GM18909 (cell line): ENCODE measurements around the gene PERM1.

ENCODE experiments used
- ATAC-seq: cut with Tn5 transposase; IDR thresholded peaks from one replicate; pipeline ENCODE4 v1.9.1; 2021; ENCODE audit warnings: mild to moderate bottlenecking; ENCODE audit not compliant: unreplicated experiment, poor library complexity

PERM1 gene

DNA sequence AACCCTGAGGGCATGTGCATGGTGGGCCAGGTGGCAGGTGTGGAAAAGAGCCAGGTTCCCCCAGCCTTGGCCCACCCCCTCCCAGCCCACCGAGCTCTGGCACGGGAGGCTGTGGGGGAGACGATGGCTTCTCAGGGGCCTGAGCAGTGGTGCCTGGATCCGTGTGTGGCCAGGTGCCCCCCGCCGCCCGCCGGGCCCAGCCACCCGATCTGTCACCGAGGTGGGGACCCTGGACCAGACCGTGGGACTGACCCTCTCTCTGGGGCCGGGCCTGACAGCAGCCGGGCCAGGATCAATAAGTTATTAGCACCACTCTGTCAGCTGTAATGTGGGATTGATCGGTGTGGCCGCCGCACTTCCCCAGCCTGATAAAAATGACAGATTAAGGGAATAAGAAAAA lies 44.4 kb downstream of the PERM1 start:
- ATAC-seq, result no peak

DNA sequence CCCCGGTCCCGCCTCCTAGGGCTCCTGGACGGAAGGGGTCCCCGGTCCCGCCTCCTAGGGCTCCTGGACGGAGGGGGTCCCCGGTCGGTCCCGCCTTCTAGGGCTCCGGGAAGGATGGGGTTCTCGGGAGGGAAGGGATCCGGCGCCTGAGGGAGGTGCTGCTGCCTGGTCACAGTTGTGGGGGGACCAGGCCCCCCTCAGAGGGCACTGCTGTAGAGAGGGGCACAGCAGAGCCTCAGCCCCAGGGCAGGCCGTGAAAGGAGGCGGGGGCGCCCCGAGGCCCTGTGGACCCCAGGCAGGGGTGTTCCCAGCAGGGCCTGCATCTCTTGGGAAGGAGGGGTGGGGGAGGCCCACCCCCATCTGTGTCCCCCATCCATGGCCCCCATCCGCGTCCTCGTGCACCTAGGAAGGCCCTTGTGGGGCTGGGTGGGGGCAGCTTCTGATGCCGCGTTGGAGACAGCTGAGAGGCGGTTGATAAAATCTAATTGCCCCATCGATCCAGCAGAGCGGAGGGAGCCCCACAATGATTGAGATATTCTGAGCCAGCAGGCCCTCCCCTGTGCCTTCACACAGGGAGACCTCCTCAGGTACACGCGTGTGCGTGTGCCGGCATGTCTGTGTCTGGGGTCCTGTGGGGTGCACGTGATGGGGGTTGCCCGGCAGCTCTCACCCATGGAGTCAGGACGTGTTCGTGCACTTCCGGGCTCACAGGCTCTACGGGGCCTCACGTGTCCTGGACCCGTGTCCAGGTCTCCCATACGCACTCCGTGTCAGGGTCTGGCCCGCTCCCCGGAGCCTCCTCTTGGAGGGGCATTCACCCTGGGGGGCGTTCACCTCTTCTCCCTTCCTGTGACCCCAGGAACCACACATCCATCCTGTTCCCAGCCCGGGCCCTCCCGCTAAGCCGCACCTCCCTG lies 45.3 kb downstream of the PERM1 start:
- ATAC-seq, result no peak

DNA sequence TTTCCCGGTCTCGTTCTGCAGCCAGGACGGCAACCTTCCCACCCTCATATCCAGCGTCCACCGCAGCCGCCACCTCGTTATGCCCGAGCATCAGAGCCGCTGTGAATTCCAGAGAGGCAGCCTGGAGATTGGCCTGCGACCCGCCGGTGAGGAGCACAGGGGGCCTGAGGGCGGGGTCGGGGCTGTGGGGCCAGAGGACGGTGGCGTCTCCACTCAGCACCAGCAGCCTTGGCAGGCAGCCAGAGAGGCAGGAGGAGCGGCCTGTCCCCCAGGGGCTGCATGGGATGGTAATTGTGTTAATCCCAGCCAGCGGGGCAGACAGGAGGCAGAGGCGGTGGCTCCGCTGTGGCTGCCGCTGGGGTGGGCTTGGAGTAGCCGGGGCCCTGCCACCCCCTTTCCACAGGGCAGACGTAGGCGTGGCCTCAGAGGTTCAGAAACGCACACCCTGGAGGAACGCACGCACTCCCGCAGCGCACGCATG lies 46.1 kb downstream of the PERM1 start:
- no peak for ATAC-seq

DNA sequence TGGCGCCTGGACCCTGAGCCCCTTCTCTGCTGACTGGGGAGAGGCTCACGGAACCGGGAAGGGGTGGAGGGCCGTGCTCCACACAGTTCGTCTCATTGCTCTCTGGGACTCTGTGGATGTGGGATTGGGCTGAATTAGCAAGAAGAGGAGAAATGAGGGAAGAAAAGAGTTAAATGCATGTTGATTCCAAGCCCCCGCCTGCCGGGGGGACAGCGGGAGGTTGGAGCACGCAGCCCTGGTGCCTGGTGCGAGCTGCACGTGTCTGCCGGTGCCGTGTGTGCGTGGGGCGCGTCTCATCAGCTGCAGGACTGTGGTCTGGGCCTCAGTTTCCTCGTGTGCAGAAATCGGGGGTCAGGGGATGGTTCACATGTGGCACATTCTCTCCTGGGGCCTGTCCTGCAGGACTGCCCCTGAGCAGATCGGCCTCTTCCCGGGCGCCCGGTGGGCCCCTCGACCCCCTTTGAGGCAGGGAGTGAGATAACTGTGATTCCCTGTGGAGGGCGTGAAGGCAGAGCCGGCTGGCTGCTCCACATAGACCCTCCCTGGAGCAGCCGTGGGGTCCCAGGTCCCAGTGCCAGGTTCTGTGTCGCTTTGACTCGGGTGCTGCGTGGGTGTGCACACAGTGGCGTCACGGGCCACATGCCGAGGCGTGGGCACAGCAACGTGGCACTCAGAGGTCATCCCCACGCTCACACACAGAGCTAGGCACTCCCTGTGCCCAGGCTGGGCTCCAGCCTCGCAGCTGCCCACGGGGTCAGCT lies 46.7 kb downstream of the PERM1 start:
- ATAC-seq, result no peak

DNA sequence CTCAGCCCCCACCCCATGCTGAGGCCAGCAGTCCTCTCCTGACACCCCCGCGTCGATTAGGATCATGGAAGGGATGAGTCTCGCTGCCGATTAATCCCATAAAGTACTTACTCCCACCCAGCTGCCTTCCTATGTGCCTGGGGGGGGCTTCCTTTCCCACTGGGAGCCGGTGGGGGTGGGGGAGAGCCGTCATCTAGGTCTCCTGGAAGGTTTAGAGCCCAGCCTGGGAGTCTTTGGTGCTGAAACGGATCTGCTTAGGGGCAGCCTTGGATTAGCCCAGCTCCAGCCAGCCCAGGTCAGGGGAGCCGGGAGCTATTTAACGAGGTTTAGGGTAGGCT lies 48.3 kb downstream of the PERM1 start:
- no peak for ATAC-seq

DNA sequence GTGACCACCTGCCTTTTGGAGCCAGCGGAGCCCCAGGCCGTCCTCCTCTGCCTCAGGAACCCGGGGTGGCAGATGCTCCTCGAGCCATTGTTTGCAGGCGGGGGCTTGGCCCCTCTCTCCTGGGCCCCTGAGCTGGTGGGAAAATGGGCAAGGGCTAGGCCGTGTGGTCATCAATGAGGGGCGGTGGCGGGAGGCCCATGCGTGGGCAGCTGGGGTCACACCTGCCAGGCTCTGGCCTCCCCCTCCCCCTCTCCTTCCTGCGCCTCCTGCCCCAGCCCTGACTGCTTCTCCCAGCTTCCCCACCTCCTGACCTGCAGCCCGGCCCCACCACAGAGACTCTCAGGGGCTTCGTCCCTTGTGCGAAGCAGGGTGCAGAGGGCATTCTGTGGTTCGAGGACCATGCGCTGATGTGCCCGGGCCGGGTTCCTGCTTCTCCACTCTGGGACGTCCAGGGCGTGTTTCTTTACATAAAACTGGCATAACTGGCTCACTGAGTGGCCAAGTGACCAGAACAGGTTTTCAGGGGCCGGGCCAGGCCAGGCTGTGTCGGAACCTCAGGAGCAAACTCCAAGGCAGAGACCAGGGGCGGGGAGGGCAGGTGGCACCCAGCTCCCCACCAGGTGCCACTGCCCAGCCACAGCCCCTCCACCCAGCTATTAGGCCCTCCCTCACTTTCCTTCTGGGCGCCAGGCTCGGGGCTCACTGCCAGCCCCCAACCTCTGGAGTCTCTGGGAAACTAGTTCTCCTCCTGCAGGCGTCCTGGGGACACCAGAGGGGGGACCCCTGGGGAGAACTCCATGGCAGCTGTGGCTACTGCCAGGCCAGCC lies 48.9 kb downstream of the PERM1 start:
- ATAC-seq, result no peak

DNA sequence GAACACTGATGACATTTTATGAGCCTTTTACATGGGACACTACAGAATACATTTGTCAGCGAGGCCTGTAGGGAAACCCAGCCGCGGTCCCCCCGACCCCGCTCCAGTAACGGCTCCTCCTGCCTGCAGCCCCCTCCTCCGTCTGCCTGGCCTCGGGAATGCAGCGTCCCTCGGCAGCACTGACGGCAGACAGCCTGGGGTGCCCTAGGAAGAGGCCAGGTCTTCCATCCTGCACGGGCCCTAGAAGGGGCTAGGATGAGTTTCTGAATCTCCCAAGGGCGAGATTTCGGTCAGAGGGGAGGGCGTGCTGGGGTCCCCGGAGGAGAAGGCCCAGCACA lies 49.8 kb downstream of the PERM1 start:
- no peak for ATAC-seq

DNA sequence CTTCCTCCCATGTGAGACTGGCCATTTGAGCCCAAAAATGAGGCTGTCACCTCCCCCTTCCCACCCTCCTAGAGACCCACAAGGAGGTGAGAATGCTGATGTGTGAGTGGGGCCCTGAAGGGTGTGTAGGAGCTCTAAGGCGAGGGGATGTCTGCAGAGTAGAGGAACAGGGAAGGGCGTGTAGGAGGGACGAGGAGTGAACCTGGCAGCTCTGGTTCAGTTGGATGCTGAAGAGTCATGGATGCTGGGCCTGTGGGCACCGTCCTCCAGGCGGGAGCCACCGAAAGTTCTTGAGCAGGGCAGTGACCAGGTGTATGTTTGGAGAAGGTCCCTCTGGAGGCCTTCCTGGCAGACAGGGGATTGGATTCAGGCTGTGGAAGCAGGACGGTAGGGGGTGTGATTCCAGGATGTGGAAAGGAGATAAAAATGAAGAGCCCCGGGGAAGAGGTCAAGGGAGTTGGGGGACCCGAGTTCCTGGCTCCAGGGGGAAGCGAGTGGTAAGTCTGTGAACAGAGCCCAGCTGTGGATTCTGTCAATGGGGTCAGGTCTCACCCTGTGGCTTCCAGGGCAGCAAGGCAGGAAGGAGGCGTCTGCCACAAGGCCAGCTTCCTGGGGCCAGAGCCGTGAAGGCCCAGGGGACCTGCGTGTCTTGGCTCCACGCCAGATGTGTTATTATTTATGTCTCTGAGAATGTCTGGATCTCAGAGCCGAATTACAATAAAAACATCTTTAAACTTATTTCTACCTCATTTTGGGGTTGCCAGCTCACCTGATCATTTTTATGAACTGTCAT lies 50.3 kb downstream of the PERM1 start:
- ATAC-seq, result no peak

DNA sequence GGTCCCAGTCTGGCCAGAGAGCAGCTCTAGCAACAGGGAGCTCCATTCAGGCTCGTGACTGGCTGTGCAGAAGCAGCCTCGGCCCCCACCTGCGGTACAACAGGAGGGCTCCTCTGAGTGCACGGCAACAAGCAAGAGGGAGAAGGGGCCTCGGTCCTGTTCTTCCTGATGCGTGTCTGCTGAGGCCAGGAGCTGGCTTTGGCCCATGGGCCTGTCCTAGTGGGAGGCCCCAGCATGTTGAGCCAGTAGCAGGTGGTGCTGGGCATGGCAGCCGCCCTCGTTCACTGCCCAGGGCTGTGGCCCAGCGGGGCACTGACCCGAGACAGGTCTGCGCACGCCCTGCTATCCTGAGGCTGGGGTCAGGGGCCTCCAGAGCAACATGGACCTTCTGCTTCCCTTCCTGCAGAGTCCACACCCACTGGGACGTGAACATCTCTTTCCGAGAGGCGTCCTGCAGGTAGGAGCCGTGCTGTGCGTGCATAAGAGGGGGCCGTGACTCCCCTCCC lies 51.2 kb downstream of the PERM1 start:
- ATAC-seq, result no peak

DNA sequence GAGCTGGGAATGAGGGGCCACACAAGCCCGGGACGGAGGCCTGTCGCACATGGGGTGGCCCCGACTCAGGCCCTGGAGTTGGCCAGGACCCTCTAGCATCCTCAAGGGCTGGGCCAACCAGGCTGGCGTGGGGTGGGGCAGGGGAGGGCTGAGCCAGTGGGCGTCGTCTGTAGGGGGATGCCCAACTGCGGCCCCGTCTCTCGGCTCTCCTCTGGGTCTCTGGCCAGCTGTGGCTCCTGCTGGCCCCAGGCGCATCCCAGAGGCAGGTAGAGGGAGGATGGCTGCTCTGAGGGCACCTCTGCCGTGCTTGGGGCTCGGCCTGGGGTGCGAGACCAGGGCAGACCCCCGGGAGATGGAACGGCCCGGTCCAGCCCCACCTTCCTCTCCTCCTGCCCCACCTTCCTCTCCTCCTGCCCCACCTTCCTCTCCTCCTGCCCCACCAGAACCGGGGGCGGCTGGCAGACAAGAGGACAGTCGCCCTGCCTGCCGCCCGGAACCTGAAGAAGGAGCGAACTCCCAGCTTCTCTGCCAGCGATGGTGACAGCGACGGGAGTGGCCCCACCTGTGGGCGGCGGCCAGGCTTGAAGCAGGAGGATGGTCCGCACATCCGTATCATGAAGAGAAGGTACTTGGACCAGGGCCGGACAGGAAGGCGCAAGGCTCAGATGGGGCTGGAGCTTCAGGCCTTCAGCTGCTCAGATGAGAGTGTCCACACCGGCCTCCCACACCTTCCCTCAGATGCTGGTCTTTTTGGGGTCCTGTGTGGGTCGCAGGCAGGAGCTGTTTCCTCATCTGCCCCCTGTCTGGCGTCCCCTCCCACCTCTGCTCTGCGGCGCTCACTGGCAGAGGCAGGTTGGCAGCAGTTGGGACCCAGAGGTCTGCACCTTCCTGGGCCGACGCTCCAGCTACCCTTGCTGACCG lies 51.9 kb downstream of the PERM1 start:
- ATAC-seq, result no peak

DNA sequence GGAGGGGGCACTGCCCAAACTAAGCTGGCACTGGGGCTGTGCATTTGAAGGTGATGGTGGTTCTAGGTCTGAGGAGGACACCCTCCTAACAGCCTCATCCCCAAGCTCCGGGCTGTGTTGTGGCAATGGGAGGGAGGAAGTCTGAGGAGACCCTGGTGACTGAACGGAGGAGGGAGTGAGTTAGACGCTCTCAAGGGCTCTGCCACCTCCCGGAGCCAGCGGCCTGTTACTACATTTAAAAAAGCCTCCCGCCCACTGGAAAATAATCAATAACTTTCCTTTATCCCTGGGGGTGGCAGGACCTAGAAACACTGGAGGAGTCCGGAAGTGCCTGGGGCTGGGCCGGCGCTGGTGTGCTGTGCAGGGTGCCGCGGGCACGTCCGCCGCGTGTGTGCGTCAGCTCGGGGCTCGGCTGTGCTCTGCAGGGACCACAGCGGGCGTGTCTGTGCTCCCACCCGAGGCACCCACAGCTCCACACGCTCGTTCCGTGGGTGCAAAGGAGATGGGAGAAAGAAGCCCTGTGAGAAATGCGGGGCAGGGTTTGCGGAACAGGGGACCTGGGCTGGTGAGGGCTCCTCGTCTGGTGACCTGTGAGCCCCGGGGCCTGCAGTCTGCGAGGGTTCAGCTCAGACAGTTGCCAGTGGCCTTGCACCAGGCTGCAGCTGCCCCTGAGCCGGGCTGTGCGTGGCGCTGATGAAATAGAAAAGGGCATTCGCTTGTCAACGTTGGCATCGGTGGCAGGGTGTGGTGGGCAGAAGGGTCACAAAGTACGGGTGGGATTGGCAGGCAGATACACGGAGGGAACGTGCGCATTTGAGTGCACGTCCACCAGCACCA lies 52.9 kb downstream of the PERM1 start:
- ATAC-seq, result no peak

DNA sequence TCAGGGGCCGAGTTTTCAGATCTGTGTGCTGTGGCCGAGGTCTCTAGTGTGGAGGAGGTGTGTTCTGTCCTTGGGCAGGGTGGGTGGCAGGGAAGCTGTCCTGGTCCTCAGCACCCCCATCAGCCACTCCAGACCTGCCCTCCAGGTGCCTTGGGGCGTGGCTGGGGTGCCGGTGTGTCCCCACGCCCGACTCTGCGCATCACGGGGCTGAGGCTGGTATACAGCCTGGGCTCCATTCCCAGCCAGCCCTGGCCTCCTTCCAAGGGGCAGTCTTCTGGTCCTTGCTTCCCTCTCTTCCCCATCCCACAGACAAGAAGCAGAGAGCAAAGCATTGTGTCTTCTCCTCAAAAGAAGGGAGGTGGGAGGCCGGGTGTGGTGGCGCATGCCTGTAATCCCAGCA lies 54.1 kb downstream of the PERM1 start:
- ATAC-seq, result no peak

DNA sequence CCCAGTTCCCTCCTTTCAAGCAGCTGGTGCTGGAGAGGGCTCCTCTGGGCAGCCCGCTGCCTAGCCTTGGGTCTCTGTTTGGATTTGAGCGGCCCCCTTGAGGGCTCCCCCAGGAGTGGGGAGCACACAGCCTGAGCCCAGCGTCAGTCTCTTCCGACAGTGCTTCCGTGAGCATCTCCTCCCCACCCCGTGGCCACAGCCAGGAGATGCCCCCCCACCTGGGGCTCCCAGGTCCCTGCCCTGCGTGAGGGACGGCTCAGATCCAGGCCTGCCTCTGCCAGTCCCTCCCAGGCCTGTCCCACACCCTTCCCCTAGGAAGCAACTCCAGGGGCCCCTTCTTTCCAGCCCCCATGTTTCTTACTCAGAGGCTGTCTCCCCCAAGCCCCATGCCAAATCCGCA lies 54.7 kb downstream of the PERM1 start:
- no peak for ATAC-seq

DNA sequence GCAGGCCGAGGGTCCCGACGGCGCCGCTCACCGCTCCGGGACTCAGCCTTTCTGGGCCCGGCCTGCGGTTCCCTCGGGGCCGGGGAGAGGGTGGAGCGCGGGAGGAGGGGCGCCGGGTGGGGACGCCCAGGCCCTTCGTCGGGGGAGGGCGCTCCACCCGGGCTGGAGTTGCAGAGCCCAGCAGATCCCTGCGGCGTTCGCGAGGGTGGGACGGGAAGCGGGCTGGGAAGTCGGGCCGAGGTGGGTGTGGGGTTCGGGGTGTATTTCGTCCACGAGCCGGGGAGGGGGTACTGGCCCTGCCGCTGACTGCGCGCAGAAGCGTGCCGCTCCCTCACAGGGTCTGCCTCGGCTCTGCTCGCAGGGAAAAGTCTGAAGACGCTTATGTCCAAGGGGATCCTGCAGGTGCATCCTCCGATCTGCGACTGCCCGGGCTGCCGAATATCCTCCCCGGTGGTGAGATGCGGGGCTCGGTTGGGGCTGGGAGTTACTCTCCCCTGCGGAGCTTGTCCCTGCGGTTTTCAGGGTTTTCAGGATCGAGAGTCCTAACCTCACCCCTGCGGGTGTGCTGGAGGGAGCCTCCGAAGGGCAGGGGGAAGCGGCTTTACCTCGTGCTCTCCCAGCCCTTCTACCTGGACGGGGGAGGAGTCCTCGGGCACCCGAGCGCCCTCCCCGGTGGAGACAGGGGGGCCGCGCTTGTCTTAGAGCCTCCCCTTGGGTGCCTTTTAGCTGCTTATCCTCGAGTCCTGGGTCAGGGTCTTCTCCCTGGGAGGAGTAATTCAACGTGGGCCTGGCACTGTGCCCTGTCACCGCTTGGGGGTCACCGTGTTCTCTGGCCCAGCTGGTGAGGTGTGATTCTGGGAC lies 56.1 kb downstream of the PERM1 start:
- ATAC-seq, result no peak
